Keratinocyte (primary cell): ENCODE data around the gene ABHD12B. TPM values are rescaled to one million over a fixed set of nuclear protein-coding genes. Genes with fewer than 3 reads are reported as not detected.

Source experiments
- DNase-seq: peaks from one replicate; pipeline ENCODE4 v3.0.0-alpha.2; 2011; ENCODE audit warnings: low read depth, missing footprints, low spot score
- FAIRE-seq: peaks from 2 replicates; lab custom pipeline; 2011; peaks lifted over from hg19 to GRCh38; lab: Jason Lieb, UNC
- H2AFZ ChIP-seq: 2 replicates; pipeline ENCODE4 v1.6.0; 2012; ENCODE audit warnings: low read length, control low read depth, inconsistent platforms; ENCODE audit not compliant: control insufficient read depth
- H3K27ac ChIP-seq: 2 replicates; pipeline ENCODE4 v1.5.1; 2011; ENCODE audit warnings: low read length; ENCODE audit not compliant: control insufficient read depth, insufficient read depth
- H3K27me3 ChIP-seq: 3 replicates; pipeline ENCODE4 v1.6.0; 2011; ENCODE audit warnings: low read length; ENCODE audit not compliant: control insufficient read depth, insufficient read depth; ENCODE audit errors: extremely low read depth
- H3K36me3 ChIP-seq, 2 experiments: 2 replicates in 1 of 2; 3 replicates in 1 of 2; pipeline ENCODE4 v1.5.1; 2011; ENCODE audit warnings: low read length in 2 of 2, mild to moderate bottlenecking in 1 of 2; ENCODE audit not compliant: control insufficient read depth in 2 of 2, insufficient read depth in 2 of 2; ENCODE audit errors: extremely low read depth in 1 of 2
- H3K4me1 ChIP-seq: 3 replicates; pipeline ENCODE4 v1.5.1; 2011; ENCODE audit warnings: low read length; ENCODE audit not compliant: control insufficient read depth, insufficient read depth; ENCODE audit errors: extremely low read depth
- H3K4me2 ChIP-seq: 3 replicates; pipeline ENCODE4 v1.6.0; 2011; ENCODE audit warnings: low read depth, low read length; ENCODE audit not compliant: control insufficient read depth, insufficient read depth; ENCODE audit errors: extremely low read depth
- H3K4me3 ChIP-seq, 3 experiments: fragments of 200-600 bp in 1 of 3; sonication (generic) in 1 of 3; 2 replicates in 2 of 3; 3 replicates in 1 of 3; pipeline ENCODE4 v1.5.1; 2011 to 2016; ENCODE audit warnings: low read length in 3 of 3, mild to moderate bottlenecking in 3 of 3, control low read depth in 2 of 3, inconsistent platforms in 1 of 3, low read depth in 1 of 3, mixed read lengths in 1 of 3, mixed run types in 1 of 3, moderate library complexity in 1 of 3; ENCODE audit not compliant: control insufficient read depth in 2 of 3, insufficient read depth in 2 of 3; ENCODE audit errors: extremely low read depth in 1 of 3
- H3K79me2 ChIP-seq: 2 replicates; pipeline ENCODE4 v1.6.0; 2012; ENCODE audit warnings: low read length; ENCODE audit not compliant: control insufficient read depth, insufficient read depth
- H3K9ac ChIP-seq: 3 replicates; pipeline ENCODE4 v1.6.0; 2011; ENCODE audit warnings: low read length; ENCODE audit not compliant: control insufficient read depth, insufficient read depth; ENCODE audit errors: extremely low read depth
- H3K9me1 ChIP-seq: 3 replicates; pipeline ENCODE4 v1.6.0; 2011; ENCODE audit warnings: low read length; ENCODE audit not compliant: control insufficient read depth, insufficient read depth; ENCODE audit errors: extremely low read depth
- H3K9me3 ChIP-seq: 2 replicates; pipeline ENCODE4 v1.5.1; 2012; ENCODE audit warnings: low read depth, low read length; ENCODE audit not compliant: control insufficient read depth
- H4K20me1 ChIP-seq: 3 replicates; pipeline ENCODE4 v1.6.0; 2011; ENCODE audit warnings: low read length; ENCODE audit not compliant: control insufficient read depth, insufficient read depth; ENCODE audit errors: extremely low read depth
- EZH2 ChIP-seq: IDR thresholded peaks from one replicate; pipeline ENCODE4 v1.6.1; 2012; ENCODE audit warnings: inconsistent platforms, mild to moderate bottlenecking, low read length, moderate library complexity
- dilution Hi-C: fragments of 300-500 bp; cut with MboI; formaldehyde crosslinking; loops from one replicate; pipeline ENCODE4 v1.7.0; 2020; ENCODE audit warnings: low sequenced_read_pairs; ENCODE audit not compliant: extremely low pct_ligation_motif_present
- polyA plus RNA-seq, 5 experiments: library from polyadenylated mRNA; depleted of rRNA in 3 of 5; stranded (reverse) in 3 of 5; stranded (forward) in 1 of 5; unstranded in 1 of 5; fragments of >200 nt; gene quantifications; 1 replicate in 1 of 5; 2 replicates in 3 of 5; 3 replicates in 1 of 5; pipeline versions ENCODE4 v1.2.1 to v1.2.3, GENCODE V29; 2011 to 2012; ENCODE audit warnings: missing spikeins in 2 of 5, low read depth in 1 of 5, low replicate concordance in 1 of 5
- TF ChIP-seq, protein P1 (sequence below), 3 experiments: IDR thresholded peaks in 1 of 3; conservative IDR thresholded peaks in 1 of 3; optimal IDR thresholded peaks in 1 of 3; 2 replicates in 2 of 3; 3 replicates in 1 of 3; pipeline versions ENCODE3 to v1.5.1; 2011; ENCODE audit warnings: low read length in 3 of 3, mild to moderate bottlenecking in 3 of 3, moderate library complexity in 2 of 3, control low read depth in 1 of 3, inconsistent platforms in 1 of 3; ENCODE audit not compliant: insufficient read depth in 2 of 3; ENCODE audit errors: extremely low read depth in 1 of 3

The ABHD12B gene
- polyA plus RNA-seq, 1 donor (not counting 4 experiments of a cell fraction or from before 2014, with no cell fraction given), result not detected

DNA sequence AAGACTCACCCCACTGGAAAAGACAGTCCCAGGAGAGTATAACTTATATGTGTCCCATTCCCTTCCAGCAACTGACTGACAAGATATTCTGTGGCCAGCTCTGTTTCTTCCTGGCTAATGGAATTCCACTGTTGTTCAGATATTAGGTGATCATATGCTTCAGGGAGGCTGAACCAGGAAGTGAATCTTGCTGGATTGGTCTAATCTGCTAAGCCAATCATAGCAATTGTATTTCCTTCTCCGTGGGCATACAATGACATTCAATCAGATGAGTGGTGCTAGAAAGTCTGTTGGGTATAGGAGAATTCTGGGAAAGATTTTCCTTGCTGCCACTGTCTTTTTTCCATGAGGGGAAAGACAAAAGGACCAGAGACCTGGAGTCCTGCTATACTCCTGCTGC, 60.3 kb downstream of the ABHD12B start:
- dilution Hi-C loops, result no loop called here

DNA sequence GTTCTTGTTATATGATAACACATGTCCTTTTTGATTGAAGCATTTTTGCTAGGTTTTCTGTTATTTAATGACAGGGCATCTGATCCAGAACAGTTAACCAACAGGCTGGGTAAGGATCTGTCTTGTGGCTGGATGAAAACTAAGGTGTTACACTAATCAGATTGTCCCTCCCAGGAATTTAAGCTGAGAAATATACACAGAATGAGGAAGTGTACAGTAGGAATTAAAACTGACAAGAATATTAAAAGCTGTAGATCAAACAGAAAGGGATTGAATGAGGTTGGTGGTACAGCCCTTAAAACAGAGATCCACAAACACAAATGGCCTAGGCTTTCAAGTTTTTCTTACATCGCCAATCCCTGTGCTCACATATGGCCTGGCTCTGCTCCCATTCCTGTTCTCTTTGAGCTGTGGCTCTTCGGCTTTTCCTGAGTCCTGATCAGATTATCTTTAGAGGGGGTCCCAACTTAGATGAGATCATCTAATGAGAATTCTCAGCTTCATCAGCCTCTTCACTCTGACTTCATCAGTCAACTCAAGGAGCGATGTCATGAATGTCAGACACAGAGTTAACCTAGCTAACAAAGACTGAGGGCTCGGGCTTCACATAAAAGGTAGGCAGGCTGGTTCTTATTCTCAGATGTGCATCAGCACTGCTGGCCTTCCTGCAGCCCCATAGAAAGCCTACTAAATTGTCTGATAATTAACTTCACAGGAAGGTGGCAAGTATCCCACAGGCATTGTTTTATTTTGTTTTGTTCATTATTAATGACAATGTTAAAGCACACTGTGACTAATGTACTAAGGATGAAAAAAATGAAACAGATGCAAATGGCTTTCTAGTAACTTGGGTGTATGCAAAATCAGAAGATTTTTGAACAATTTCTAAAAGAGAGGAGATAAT, 61.0 kb downstream of the ABHD12B start:
- Histone ChIP-seq H3K9me1 (no peaks in the 10 kb centered on the region), H3K27me3 (no peaks in the 10 kb centered on the region), H3K4me1 (peaks cover 21% of the 10 kb centered on the region), H3K79me2 (peaks cover 29% of the 10 kb centered on the region), H3K36me3 (peaks cover 39 to 58% of the 10 kb centered on the region in 2 experiments), H3K27ac (no peak overlapping the region), H4K20me1 (no peaks in the 10 kb centered on the region), H3K4me3 (no peak overlapping the region), H2AFZ (no peak overlapping the region), H3K9ac (no peak overlapping the region), H3K4me2 (no peak overlapping the region), H3K9me3 (no peaks in the 10 kb centered on the region)
- FAIRE-seq (no peak), DNase-seq (no peak)
- dilution Hi-C loops, result no loop called here
- TF ChIP-seq EZH2, result no peak
- TF ChIP-seq, protein P1, sequence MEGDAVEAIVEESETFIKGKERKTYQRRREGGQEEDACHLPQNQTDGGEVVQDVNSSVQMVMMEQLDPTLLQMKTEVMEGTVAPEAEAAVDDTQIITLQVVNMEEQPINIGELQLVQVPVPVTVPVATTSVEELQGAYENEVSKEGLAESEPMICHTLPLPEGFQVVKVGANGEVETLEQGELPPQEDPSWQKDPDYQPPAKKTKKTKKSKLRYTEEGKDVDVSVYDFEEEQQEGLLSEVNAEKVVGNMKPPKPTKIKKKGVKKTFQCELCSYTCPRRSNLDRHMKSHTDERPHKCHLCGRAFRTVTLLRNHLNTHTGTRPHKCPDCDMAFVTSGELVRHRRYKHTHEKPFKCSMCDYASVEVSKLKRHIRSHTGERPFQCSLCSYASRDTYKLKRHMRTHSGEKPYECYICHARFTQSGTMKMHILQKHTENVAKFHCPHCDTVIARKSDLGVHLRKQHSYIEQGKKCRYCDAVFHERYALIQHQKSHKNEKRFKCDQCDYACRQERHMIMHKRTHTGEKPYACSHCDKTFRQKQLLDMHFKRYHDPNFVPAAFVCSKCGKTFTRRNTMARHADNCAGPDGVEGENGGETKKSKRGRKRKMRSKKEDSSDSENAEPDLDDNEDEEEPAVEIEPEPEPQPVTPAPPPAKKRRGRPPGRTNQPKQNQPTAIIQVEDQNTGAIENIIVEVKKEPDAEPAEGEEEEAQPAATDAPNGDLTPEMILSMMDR (optimal IDR thresholded peaks at IDR 0.05 in 1 of 3, IDR thresholded peaks at IDR 0.05 in 1 of 3, conservative IDR thresholded peaks at IDR 0.05 in 1 of 3; ENCODE audit: extremely low read depth in 1 of 3, insufficient read depth in 2 of 3, low read length in 3 of 3), result no peak

More for the DNA sequence above, 60.3 kb downstream of the ABHD12B start:
- FAIRE-seq, result no peak
- DNase-seq, result no peak
- Histone ChIP-seq H3K36me3 (peaks cover 41 to 62% of the 10 kb centered on the region in 2 experiments), H3K4me2 (no peak overlapping the region), H3K27ac (no peak overlapping the region), H2AFZ (no peak overlapping the region), H3K9me1 (no peaks in the 10 kb centered on the region), H3K4me3 (no peak overlapping the region), H3K9ac (no peak overlapping the region), H3K9me3 (no peaks in the 10 kb centered on the region), H3K4me1 (peaks cover 16% of the 10 kb centered on the region), H3K27me3 (no peaks in the 10 kb centered on the region), H3K79me2 (peaks cover 28% of the 10 kb centered on the region), H4K20me1 (no peaks in the 10 kb centered on the region)
- TF ChIP-seq EZH2, result no peak
- TF ChIP-seq, protein P1 (optimal IDR thresholded peaks at IDR 0.05 in 1 of 3, IDR thresholded peaks at IDR 0.05 in 1 of 3, conservative IDR thresholded peaks at IDR 0.05 in 1 of 3; ENCODE audit: extremely low read depth in 1 of 3, insufficient read depth in 2 of 3, low read length in 3 of 3), result no peak
